H7 (cell line): Measurements from ENCODE around the gene NTRK1. TPM values are rescaled to one million over a fixed set of nuclear protein-coding genes. Genes with fewer than 3 reads are reported as not detected.

Experiments
- DNase-seq: peaks from one replicate; pipeline ENCODE4 v3.0.0; 2012
- H3K27me3 ChIP-seq: 2 replicates; pipeline ENCODE4 v1.6.0; 2011; ENCODE audit warnings: mild to moderate bottlenecking, low read length; ENCODE audit not compliant: control insufficient read depth, insufficient read depth
- H3K36me3 ChIP-seq: replicated peaks from 2 replicates; pipeline ENCODE4 v1.5.1; 2011; ENCODE audit warnings: low read length; ENCODE audit not compliant: control insufficient read depth, insufficient read depth
- H3K4me3 ChIP-seq: 2 replicates; pipeline ENCODE4 v1.5.1; 2011; ENCODE audit warnings: low read depth, mild to moderate bottlenecking, control low read depth, low read length, moderate library complexity; ENCODE audit not compliant: insufficient read depth
- total RNA-seq: library from RNA; depleted of rRNA; stranded (reverse); fragments of >200 nt; shearing (Covaris generic); gene quantifications from 2 replicates; pipeline ENCODE4 v1.2.3, GENCODE V29; 2014

The NTRK1 gene
- total RNA-seq, 1 experiment from 2014 or later: 0.07 TPM

- H3K36me3 ChIP-seq: no peaks in the 10 kb centered on the region
- DNase-seq: no peak
- no peak overlapping the region for H3K4me3 ChIP-seq
- peaks cover 11% of the 10 kb centered on the region for H3K27me3 ChIP-seq
Measured at GRCh38 chr1:156898971-156899664, 38.5 kb downstream of the NTRK1 start.

- Histone ChIP-seq H3K27me3 (peaks cover 4% of the 10 kb centered on the region; the same call in 1 of the 2 replicates), H3K36me3 (no peaks in the 10 kb centered on the region), H3K4me3 (no peak overlapping the region)
- no peak for DNase-seq
Measured at GRCh38 chr1:156899956-156900718, 39.5 kb downstream of the NTRK1 start.

DNA sequence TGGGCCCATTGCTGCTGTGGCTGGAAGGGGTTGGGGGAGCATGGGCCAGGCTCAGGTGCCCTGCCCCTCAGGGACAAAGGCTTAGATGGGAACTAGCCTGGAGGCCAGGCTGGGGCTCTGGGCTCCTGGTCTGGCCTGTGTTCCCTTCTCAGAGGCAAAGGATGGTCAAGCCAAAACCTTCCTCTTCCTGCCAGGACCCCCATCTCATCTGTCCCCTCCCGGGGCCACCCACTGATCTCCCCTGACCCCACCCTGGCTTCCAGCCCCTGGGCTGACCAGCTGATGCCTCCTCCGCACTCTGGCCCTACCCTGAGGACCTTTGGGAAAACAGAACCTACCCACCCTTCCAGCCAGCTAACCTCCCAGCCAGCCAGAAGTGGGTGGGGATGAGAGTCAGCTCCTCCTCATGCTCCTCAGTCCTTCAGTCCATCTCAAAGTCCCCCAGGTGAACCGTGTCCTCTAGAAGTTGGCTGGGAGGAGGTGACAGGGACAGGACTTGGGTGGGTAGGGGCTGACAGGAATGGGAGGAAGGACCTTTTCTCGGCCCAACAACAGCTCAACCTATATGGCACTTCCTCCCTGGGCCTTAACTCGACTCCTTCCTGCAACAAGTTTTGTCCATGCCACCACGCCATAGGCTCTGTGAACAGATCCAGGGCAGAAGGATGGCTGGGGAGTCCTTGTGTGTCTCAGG lies 40.4 kb downstream of the NTRK1 start:
- Histone ChIP-seq H3K4me3 (no peak overlapping the region), H3K27me3 (peaks cover 4% of the 10 kb centered on the region; the same call in 1 of the 2 replicates), H3K36me3 (no peaks in the 10 kb centered on the region)
- no peak for DNase-seq

DNA sequence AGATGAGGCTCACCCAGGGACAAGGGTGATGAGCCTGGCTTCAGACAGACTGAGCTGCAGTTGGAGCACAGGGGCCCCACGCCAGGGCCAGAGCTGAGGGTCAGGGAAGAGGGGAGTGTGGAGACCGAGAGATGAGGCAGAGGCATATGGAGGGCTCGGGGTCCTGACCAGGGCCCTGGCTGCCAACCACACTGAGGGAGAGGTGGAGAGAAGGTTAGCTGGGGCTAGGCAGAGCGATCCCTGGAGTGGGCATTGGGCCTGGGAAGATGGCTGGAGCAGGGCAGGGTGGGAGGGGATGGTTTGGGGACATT lies 40.9 kb downstream of the NTRK1 start:
- Histone ChIP-seq H3K27me3 (peaks cover 4% of the 10 kb centered on the region; the same call in 1 of the 2 replicates), H3K36me3 (no peaks in the 10 kb centered on the region), H3K4me3 (no peak overlapping the region)
- DNase-seq: no peak

GRCh38 chr1:156901966-156902915 lies 41.6 kb downstream of the NTRK1 start:
- Histone ChIP-seq H3K36me3 (no peaks in the 10 kb centered on the region), H3K4me3 (no peak overlapping the region), H3K27me3 (peaks cover 4% of the 10 kb centered on the region; the same call in 1 of the 2 replicates)
- no peak for DNase-seq

DNA sequence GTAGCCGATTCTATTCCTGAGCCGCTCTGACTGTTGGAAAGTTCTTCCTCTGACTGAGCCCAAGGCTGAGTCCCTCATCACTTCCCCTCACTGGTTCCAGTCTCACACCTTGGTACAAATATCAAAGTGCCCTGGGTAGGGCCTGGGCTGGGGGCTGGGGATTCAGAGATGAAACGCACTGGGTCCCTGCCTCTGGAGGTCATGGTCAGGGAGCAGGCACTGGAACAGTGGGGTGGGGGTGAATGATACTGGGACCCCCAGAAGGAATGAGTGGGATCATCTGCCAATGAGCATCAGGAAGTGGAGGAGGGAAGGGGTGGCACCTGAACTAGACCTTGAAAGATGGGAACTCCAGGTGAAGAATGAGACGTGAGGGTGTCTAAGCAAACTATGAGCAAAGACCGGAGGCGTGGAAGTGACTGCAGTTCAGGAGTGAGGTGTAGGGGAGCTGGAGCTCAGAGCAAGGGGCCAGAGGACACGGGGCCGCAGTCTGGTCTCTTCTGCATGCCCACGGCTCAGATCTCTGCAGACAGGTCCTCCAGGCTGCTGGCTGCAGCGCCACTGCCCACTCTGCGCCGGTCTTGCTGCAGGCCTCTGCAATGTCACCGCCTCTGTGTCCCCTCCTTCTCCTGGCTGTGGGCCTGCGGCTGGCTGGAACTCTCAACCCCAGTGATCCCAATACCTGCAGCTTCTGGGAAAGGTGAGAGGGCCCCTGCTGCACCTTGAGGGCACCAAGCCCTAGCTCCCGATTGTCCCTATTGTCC lies 42.8 kb downstream of the NTRK1 start:
- DNase-seq: no peak

DNA sequence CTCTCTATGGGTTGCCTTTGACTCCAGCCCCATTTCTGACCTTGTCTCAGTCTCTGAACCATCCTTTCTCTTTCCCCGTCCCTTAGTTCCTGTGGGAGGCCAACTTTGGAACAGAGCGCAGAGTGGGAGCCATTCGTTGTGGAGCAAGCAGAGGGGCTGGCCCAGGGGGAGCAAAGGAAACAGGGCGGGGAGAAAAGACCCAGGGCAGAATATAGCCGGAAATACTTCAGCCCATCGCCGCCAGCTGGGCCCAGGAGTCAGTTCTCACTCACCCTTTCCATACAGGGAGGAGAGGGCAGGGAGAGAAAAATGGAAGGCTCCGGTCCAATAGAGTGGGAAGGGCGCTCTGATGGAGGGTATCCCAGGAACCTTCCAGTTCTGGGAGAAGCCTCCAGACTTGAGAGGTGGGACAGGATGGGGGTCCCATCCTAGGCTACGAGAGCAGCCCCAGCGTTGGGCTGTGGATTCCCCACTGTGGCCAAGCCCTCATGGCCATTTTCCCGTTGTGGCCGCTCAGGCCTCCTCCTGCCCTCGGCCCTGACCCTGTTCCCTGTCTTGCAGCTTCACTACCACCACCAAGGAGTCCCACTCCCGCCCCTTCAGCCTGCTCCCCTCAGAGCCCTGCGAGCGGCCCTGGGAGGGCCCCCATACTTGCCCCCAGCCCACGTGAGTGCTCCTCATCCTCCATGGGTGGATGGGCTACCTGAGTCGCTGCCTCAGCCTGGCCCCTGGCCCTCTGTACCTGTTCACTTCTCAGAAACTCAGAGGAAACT lies 43.7 kb downstream of the NTRK1 start:
- Histone ChIP-seq H3K27me3 (peaks cover 2% of the 10 kb centered on the region; the same call in 1 of the 2 replicates), H3K36me3 (no peaks in the 10 kb centered on the region), H3K4me3 (no peak overlapping the region)
- DNase-seq: no peak

More for the DNA sequence above, 42.8 kb downstream of the NTRK1 start:
- peaks cover 4% of the 10 kb centered on the region; the same call in 1 of the 2 replicates for H3K27me3 ChIP-seq
- H3K36me3 ChIP-seq: no peaks in the 10 kb centered on the region
- H3K4me3 ChIP-seq: no peak overlapping the region

- Histone ChIP-seq H3K36me3 (no peaks in the 10 kb centered on the region), H3K4me3 (no peak overlapping the region), H3K27me3 (peaks cover 2% of the 10 kb centered on the region; the same call in 1 of the 2 replicates)
- DNase-seq: no peak
Measured at GRCh38 chr1:156905176-156905575, 44.5 kb downstream of the NTRK1 start.

DNA sequence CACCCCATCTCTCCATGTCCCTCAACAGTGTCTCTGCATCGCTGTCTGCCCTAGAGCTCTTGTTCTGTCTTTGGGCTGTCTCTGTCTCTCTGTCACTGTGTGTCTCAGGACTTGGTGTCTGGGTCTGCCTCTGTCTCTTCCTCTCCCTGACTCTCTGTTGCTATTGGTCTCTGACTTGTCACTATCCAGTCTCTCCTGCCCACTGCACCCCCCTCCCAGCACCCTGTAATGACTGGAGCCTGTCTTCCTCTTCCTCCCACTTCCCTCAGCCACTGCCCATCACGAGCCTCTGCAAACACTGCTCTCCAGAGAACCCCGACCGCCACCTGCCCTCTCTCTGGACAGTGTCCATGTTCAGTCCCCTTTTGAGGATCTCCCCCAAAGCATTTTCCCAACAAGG lies 45.0 kb downstream of the NTRK1 start:
- no peaks in the 10 kb centered on the region for H3K36me3 ChIP-seq
- no peak for DNase-seq
- no peak overlapping the region for H3K4me3 ChIP-seq
- H3K27me3 ChIP-seq: peaks cover 2% of the 10 kb centered on the region; the same call in 1 of the 2 replicates

DNA sequence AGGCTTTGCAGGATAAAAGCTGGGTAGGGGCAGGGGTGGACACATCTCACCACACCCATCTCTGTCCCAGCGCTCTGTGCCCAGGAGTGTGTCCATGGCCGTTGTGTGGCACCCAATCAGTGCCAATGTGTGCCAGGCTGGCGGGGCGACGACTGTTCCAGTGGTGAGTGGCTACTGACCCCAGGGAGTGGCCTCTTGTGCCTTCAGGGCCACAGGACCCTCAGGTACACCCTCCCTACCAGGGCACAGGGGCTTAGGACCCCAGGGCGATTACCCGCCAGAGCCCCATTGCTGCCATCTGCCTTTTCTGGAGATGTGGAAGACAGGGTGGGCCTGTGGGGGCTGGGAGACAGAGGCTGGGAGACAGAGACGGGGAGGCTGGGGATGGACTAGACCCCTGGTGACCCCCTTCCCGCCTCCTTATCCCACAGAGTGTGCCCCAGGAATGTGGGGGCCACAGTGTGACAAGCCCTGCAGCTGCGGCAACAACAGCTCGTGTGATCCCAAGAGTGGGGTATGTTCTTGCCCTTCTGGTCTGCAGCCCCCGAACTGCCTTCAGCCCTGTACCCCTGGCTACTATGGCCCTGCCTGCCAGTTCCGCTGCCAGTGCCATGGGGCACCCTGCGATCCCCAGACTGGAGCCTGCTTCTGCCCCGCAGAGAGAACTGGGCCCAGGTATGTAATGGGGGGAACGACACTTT lies 45.7 kb downstream of the NTRK1 start:
- H3K27me3 ChIP-seq: peaks cover 2% of the 10 kb centered on the region; the same call in 1 of the 2 replicates
- H3K36me3 ChIP-seq: no peaks in the 10 kb centered on the region
- no peak for DNase-seq
- H3K4me3 ChIP-seq: no peak overlapping the region

- Histone ChIP-seq H3K27me3 (no peaks in the 10 kb centered on the region; the same call in 1 of the 2 replicates), H3K4me3 (no peak overlapping the region), H3K36me3 (no peaks in the 10 kb centered on the region)
- DNase-seq: no peak
Measured at GRCh38 chr1:156908541-156908940, 47.9 kb downstream of the NTRK1 start.

GRCh38 chr1:156908955-156909354 lies 48.3 kb downstream of the NTRK1 start:
- Histone ChIP-seq H3K4me3 (no peak overlapping the region), H3K27me3 (no peaks in the 10 kb centered on the region; the same call in 1 of the 2 replicates), H3K36me3 (no peaks in the 10 kb centered on the region)
- no peak for DNase-seq
